Endodermal cell (in vitro differentiated cells): ENCODE data around the gene PLEKHB2. TPM values are rescaled to one million over a fixed set of nuclear protein-coding genes. Genes with fewer than 3 reads are reported as not detected.

Source experiments
- DNase-seq: peaks from one replicate; pipeline ENCODE4 v3.0.0-alpha.2; 2017
- H3K27ac ChIP-seq: 2 replicates; pipeline ENCODE4 v1.5.1; 2013; ENCODE audit warnings: mild to moderate bottlenecking, low read depth, low read length, moderate library complexity
- H3K27me3 ChIP-seq: 2 replicates; pipeline ENCODE4 v1.6.1; 2013; ENCODE audit warnings: mild to moderate bottlenecking, low read length, moderate library complexity; ENCODE audit not compliant: insufficient read depth, control insufficient read depth, poor library complexity, severe bottlenecking
- H3K36me3 ChIP-seq: 2 replicates; pipeline ENCODE4 v1.7.0; 2013; ENCODE audit warnings: mild to moderate bottlenecking, low read length, moderate library complexity; ENCODE audit not compliant: control insufficient read depth, insufficient read depth
- H3K4me1 ChIP-seq: one replicate; pipeline ENCODE4 v1.7.0; 2013; ENCODE audit warnings: low read length; ENCODE audit not compliant: control insufficient read depth, insufficient read depth
- H3K4me3 ChIP-seq: 2 replicates; pipeline ENCODE4 v1.5.1; 2013; ENCODE audit warnings: mild to moderate bottlenecking, low read length, moderate library complexity
- H3K9ac ChIP-seq: 2 replicates; pipeline ENCODE4 v1.6.1; 2013; ENCODE audit warnings: mild to moderate bottlenecking, low read length, moderate library complexity; ENCODE audit not compliant: poor library complexity, severe bottlenecking; ENCODE audit errors: extremely low read depth
- H3K9me3 ChIP-seq: 2 replicates; pipeline ENCODE4 v1.6.1; 2013; ENCODE audit warnings: mild to moderate bottlenecking, low read length, moderate library complexity; ENCODE audit not compliant: control insufficient read depth
- H3K27ac Mint-ChIP-seq: 2 replicates; pipeline ENCODE4 v1.8.0; 2020; ENCODE audit warnings: mixed read lengths
- H3K27me3 Mint-ChIP-seq: 2 replicates; pipeline ENCODE4 v1.8.0; 2021; ENCODE audit warnings: mild to moderate bottlenecking, mixed read lengths; ENCODE audit not compliant: insufficient read depth
- H3K36me3 Mint-ChIP-seq: 2 replicates; pipeline ENCODE4 v1.8.0; 2020; ENCODE audit warnings: low read depth, mixed read lengths
- H3K4me1 Mint-ChIP-seq: 2 replicates; pipeline ENCODE4 v1.8.0; 2020; ENCODE audit warnings: mixed read lengths
- H3K4me3 Mint-ChIP-seq: 2 replicates; pipeline ENCODE4 v1.8.0; 2020; ENCODE audit warnings: mild to moderate bottlenecking, moderate library complexity, mixed read lengths
- H3K9me3 Mint-ChIP-seq: 2 replicates; pipeline ENCODE4 v1.8.0; 2020; ENCODE audit warnings: mild to moderate bottlenecking, mixed read lengths
- CTCF ChIP-seq: fragments of 200-600 bp; sonication (generic); conservative IDR thresholded peaks from 2 replicates; pipeline ENCODE4 v1.5.0; 2021; ENCODE audit warnings: antibody characterized with exemption, mild to moderate bottlenecking
- WGBS, 2 experiments: methylation state at CpG; one replicate each; pipeline versions ENCODE4 v1.1.5 to v1.1.7; 2013; ENCODE audit warnings: missing lambda C conversion rate in 2 of 2, mixed read lengths in 1 of 2; ENCODE audit not compliant: insufficient coverage in 1 of 2, insufficient read length in 1 of 2; 5-methylcytosine and 5-hydroxymethylcytosine counted together
- total RNA-seq, 2 donors: library from RNA; stranded (reverse); fragmentation: NEBNext Ultra II Directional in 1 of 2; extraction: Animal tissue kit (Norgen Biotek cat#: 25700) in 1 of 2; gene quantifications; 2 replicates in 1 of 2; 3 replicates in 1 of 2; pipeline ENCODE4 v1.2.1, GENCODE V29; 2021

PLEKHB2 gene
- total RNA-seq, 2 donors from 2014 or later, result 66.7 to 68.6 TPM

- no peak overlapping the region for H3K4me3 Mint-ChIP-seq
- H3K9ac ChIP-seq, result no peak overlapping the region
- TF ChIP-seq CTCF, result no peak
- 98 to 100% methylated on average over 3 of the region's 3 CpGs for WGBS, 2 experiments
- no peak for DNase-seq
- H3K27ac Mint-ChIP-seq, result no peak overlapping the region
- H3K4me3 ChIP-seq, result no peak overlapping the region
- peaks cover 58% of the 10 kb centered on the region for H3K36me3 ChIP-seq
- H3K27me3 ChIP-seq, result no peaks in the 10 kb centered on the region
- H3K27ac ChIP-seq, result no peak overlapping the region
- no peaks in the 10 kb centered on the region for H3K4me1 Mint-ChIP-seq
- peaks cover 62% of the 10 kb centered on the region for H3K36me3 Mint-ChIP-seq
- H3K9me3 Mint-ChIP-seq, result no peaks in the 10 kb centered on the region
- no peaks in the 10 kb centered on the region for H3K9me3 ChIP-seq
- H3K4me1 ChIP-seq, result no peaks in the 10 kb centered on the region
- no peaks in the 10 kb centered on the region for H3K27me3 Mint-ChIP-seq
Measured at GRCh38 chr2:131123192-131123591, 18.1 kb downstream of the PLEKHB2 start.

GRCh38 chr2:131125195-131125757, 20.1 kb downstream of the PLEKHB2 start:
- Mint-ChIP-seq H3K4me3 (no peak overlapping the region), H3K27me3 (no peaks in the 10 kb centered on the region), H3K4me1 (no peaks in the 10 kb centered on the region), H3K36me3 (peaks cover 80% of the 10 kb centered on the region), H3K9me3 (peaks cover 11% of the 10 kb centered on the region), H3K27ac (no peak overlapping the region)
- Histone ChIP-seq H3K9ac (no peak overlapping the region), H3K9me3 (peaks cover 9% of the 10 kb centered on the region), H3K4me3 (no peak overlapping the region), H3K27ac (no peak overlapping the region), H3K4me1 (no peaks in the 10 kb centered on the region), H3K36me3 (peaks cover 75% of the 10 kb centered on the region), H3K27me3 (no peaks in the 10 kb centered on the region)
- 94 to 97% methylated on average over 7 of the region's 7 CpGs for WGBS, 2 experiments
- TF ChIP-seq CTCF, result no peak
- DNase-seq, result no peak

DNA sequence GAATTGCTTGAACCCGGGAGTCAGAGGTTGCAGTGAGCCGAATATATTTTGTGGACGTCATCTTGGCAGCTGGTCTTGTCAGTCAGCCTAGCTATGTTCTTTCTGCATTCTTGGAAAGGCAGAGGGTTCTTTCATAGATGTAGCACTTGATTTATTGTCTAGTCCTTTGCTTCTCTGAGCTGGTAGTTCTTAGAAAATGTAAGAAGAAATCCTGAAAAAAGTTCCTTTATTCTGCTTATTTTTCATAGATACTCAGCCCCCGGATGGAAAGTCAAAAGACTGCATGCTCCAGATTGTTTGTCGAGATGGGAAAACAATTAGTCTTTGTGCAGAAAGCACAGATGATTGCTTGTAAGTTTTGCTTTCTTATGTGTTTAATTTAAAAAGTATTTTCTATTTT, 21.3 kb downstream of the PLEKHB2 start:
- peaks cover 81% of the 10 kb centered on the region for H3K36me3 ChIP-seq
- H3K4me3 ChIP-seq, result no peak overlapping the region
- H3K4me3 Mint-ChIP-seq, result no peak overlapping the region
- peaks cover 10% of the 10 kb centered on the region for H3K9me3 ChIP-seq
- peaks cover 11% of the 10 kb centered on the region for H3K9me3 Mint-ChIP-seq
- peaks cover 82% of the 10 kb centered on the region for H3K36me3 Mint-ChIP-seq
- no peaks in the 10 kb centered on the region for H3K4me1 ChIP-seq
- WGBS, 2 experiments, result 95 to 100% methylated on average over 3 to 5 of the region's 5 CpGs
- H3K9ac ChIP-seq, result no peak overlapping the region
- H3K27ac Mint-ChIP-seq, result no peak overlapping the region
- no peaks in the 10 kb centered on the region for H3K4me1 Mint-ChIP-seq
- no peaks in the 10 kb centered on the region for H3K27me3 Mint-ChIP-seq
- H3K27me3 ChIP-seq, result no peaks in the 10 kb centered on the region
- DNase-seq, result no peak
- TF ChIP-seq CTCF, result no peak
- H3K27ac ChIP-seq, result no peak overlapping the region
